Liver (tissue), 9 donors: ENCODE data around the gene DNAJB6. TPM values are rescaled to one million over a fixed set of nuclear protein-coding genes. Genes with fewer than 3 reads are reported as not detected.

Experiments used
- DNase-seq: peaks from one replicate; pipeline ENCODE4 v3.0.0-alpha.2; 2017; ENCODE audit warnings: low spot score
- H3K27ac ChIP-seq, 2 donors: one replicate each; pipeline ENCODE4 v1.7.0; 2013; ENCODE audit warnings: inconsistent platforms in 2 of 2, low read length in 2 of 2, control low read depth in 1 of 2, low read depth in 1 of 2, mild to moderate bottlenecking in 1 of 2
- H3K27me3 ChIP-seq, 4 donors: one replicate each; pipeline versions ENCODE4 v1.6.1 to v1.7.0; 2013; ENCODE audit warnings: low read length in 3 of 4, inconsistent platforms in 1 of 4, mild to moderate bottlenecking in 1 of 4, moderate library complexity in 1 of 4; ENCODE audit not compliant: control insufficient read depth in 4 of 4, insufficient read depth in 4 of 4
- H3K36me3 ChIP-seq, 4 donors: one replicate each; pipeline versions ENCODE4 v1.6.1 to v1.7.0; 2013; ENCODE audit warnings: low read length in 3 of 4, mild to moderate bottlenecking in 3 of 4, low read depth in 1 of 4, moderate library complexity in 1 of 4; ENCODE audit not compliant: control insufficient read depth in 4 of 4, insufficient read depth in 3 of 4
- H3K4me1 ChIP-seq, 4 donors: one replicate each; pipeline versions ENCODE4 v1.6.1 to v1.7.0; 2013; ENCODE audit warnings: low read length in 3 of 4, mild to moderate bottlenecking in 3 of 4, moderate library complexity in 1 of 4; ENCODE audit not compliant: control insufficient read depth in 4 of 4, insufficient read depth in 4 of 4
- H3K4me3 ChIP-seq, 3 donors: one replicate each; pipeline versions ENCODE4 v1.6.1 to v1.7.0; 2013; ENCODE audit warnings: low read length in 3 of 3, control low read depth in 1 of 3, low read depth in 1 of 3, mild to moderate bottlenecking in 1 of 3
- H3K9ac ChIP-seq, 2 donors: one replicate each; pipeline ENCODE4 v1.7.0; 2013; ENCODE audit warnings: low read length in 2 of 2, mild to moderate bottlenecking in 2 of 2, moderate library complexity in 2 of 2, control low read depth in 1 of 2, low read depth in 1 of 2
- H3K9me3 ChIP-seq, 4 donors: one replicate each; pipeline versions ENCODE4 v1.6.1 to v1.7.0; 2013; ENCODE audit warnings: low read length in 3 of 4; ENCODE audit not compliant: control insufficient read depth in 4 of 4
- ATF3 ChIP-seq: IDR thresholded peaks from 2 replicates; pipeline ENCODE4 v1.6.1; 2016; ENCODE audit warnings: antibody characterized with exemption
- CTCF ChIP-seq: fragments of 150-350 bp; IDR thresholded peaks from 2 replicates; pipeline ENCODE4 v1.5.1; 2017; ENCODE audit warnings: improper control_type of control experiment, low read depth, low read length; ENCODE audit not compliant: missing input control
- EGR1 ChIP-seq, 2 donors: IDR thresholded peaks; 2 replicates each; pipeline ENCODE4 v1.6.1; 2016 to 2018; ENCODE audit warnings: antibody characterized with exemption in 2 of 2, low read depth in 2 of 2
- FOXA1 ChIP-seq: IDR thresholded peaks from 2 replicates; pipeline ENCODE4 v1.6.1; 2016; ENCODE audit warnings: antibody characterized with exemption
- FOXA2 ChIP-seq: IDR thresholded peaks from 2 replicates; pipeline ENCODE4 v1.6.1; 2016; ENCODE audit warnings: antibody characterized with exemption
- GABPA ChIP-seq, 2 donors: IDR thresholded peaks in 1 of 2; conservative IDR thresholded peaks in 1 of 2; 2 replicates each; pipeline ENCODE4 v1.6.1; 2016; ENCODE audit warnings: antibody characterized with exemption in 2 of 2, mild to moderate bottlenecking in 1 of 2, moderate library complexity in 1 of 2
- HNF4A ChIP-seq, 2 donors: conservative IDR thresholded peaks; 2 replicates each; pipeline ENCODE4 v1.6.1; 2016; ENCODE audit warnings: antibody characterized with exemption in 2 of 2, mild to moderate bottlenecking in 2 of 2
- HNF4G ChIP-seq: IDR thresholded peaks from 2 replicates; pipeline ENCODE4 v1.6.1; 2016; ENCODE audit warnings: antibody characterized with exemption
- JUND ChIP-seq, 2 donors: IDR thresholded peaks; 2 replicates each; pipeline ENCODE4 v1.6.1; 2016; ENCODE audit warnings: antibody characterized with exemption in 2 of 2
- NR2F2 ChIP-seq: IDR thresholded peaks from 2 replicates; pipeline ENCODE4 v1.6.1; 2016; ENCODE audit warnings: antibody characterized with exemption
- RAD21 ChIP-seq, 2 donors: IDR thresholded peaks; 2 replicates each; pipeline ENCODE4 v1.6.1; 2016; ENCODE audit warnings: antibody characterized with exemption in 2 of 2, mild to moderate bottlenecking in 2 of 2
- RXRA ChIP-seq, 2 donors: IDR thresholded peaks; 2 replicates each; pipeline ENCODE4 v1.6.1; 2017 to 2018; ENCODE audit warnings: antibody characterized with exemption in 2 of 2, mild to moderate bottlenecking in 1 of 2
- SP1 ChIP-seq: IDR thresholded peaks from 2 replicates; pipeline ENCODE4 v1.6.1; 2018; ENCODE audit warnings: antibody characterized with exemption, mild to moderate bottlenecking
- TAF1 ChIP-seq: conservative IDR thresholded peaks from 2 replicates; pipeline ENCODE4 v1.6.1; 2016; ENCODE audit warnings: antibody characterized with exemption, mild to moderate bottlenecking
- YY1 ChIP-seq: IDR thresholded peaks from 2 replicates; pipeline ENCODE4 v1.6.1; 2016; ENCODE audit warnings: antibody characterized with exemption, mild to moderate bottlenecking
- ZBTB33 ChIP-seq: IDR thresholded peaks from 2 replicates; pipeline ENCODE4 v1.6.1; 2016; ENCODE audit warnings: antibody characterized with exemption
- WGBS: extraction: QIAGEN DNeasy Blood & Tissue Kit; methylation state at CpG from one replicate; pipeline ENCODE4 v1.1.7; 2013; 5-methylcytosine and 5-hydroxymethylcytosine counted together
- polyA plus RNA-seq, 2 donors: library from polyadenylated mRNA; stranded (reverse) in 1 of 2; unstranded in 1 of 2; fragments of 200-250 nt in 1 of 2; fragments of >200 nt in 1 of 2; fragmentation: Nextera tagmentation in 1 of 2; extraction: Ambion mirVana in 1 of 2; gene quantifications; one replicate each; pipeline versions ENCODE4 v1.2.1 to v1.2.3, GENCODE V29; 2013 to 2015
- total RNA-seq, 2 donors: library from RNA; depleted of rRNA; stranded (reverse); fragments of >200 nt; gene quantifications; one replicate each; pipeline ENCODE4 v1.2.3, GENCODE V29; 2014
- TF ChIP-seq, protein P1 (sequence below): IDR thresholded peaks from 2 replicates; pipeline ENCODE4 v1.6.1; 2016; ENCODE audit warnings: antibody characterized with exemption
- TF ChIP-seq, protein P2 (sequence below): IDR thresholded peaks from 2 replicates; pipeline ENCODE4 v1.6.1; 2016; ENCODE audit warnings: antibody characterized with exemption, mild to moderate bottlenecking
- donor health status: healthy.
- donor health status: healthy.
- donor health status: healthy.
- donor health status: healthy.
- donor health status: healthy.

DNAJB6 gene
- total and polyA plus RNA-seq, 4 donors: 26.5 to 46.6 (median 42.4) TPM

DNA sequence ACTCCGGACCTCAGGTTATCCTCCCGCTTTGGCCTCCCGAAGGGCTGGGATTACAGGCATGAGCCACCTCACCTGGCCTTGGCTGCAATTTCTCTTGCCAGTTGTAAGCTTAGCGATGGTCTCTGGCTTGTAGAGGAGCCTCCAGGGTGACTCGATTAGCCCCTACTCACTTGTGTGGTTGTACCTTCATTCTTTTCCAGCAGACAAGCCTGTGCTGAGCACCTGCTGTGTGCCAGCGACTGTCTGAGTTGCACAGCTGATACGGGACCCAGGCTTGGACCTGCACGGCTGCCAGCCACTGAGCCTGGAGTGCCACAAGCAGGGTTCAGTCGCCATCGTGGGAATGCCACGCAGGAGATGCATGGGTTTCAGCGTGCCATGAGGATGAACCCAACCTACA, 42.0 kb upstream of the DNAJB6 start:
- Histone ChIP-seq H3K9me3 (no peaks in the 10 kb centered on the region), H3K9ac (no peak overlapping the region), H3K4me3 (no peak overlapping the region), H3K36me3 (no peaks in the 10 kb centered on the region), H3K27ac (no peak overlapping the region), H3K27me3 (no peaks in the 10 kb centered on the region), H3K4me1 (no peaks in the 10 kb centered on the region)
- no peak for TF ChIP-seq ATF3
- no peak for DNase-seq
- 91% methylated on average over 12 of the region's 12 CpGs for WGBS

- DNase-seq: no peak
- Histone ChIP-seq H3K4me1 (no peaks in the 10 kb centered on the region), H3K36me3 (no peaks in the 10 kb centered on the region), H3K27me3 (no peaks in the 10 kb centered on the region), H3K4me3 (no peak overlapping the region), H3K9me3 (no peaks in the 10 kb centered on the region), H3K9ac (no peak overlapping the region), H3K27ac (no peak overlapping the region)
- WGBS: 92% methylated on average over 12 of the region's 12 CpGs
- TF ChIP-seq, protein P1, sequence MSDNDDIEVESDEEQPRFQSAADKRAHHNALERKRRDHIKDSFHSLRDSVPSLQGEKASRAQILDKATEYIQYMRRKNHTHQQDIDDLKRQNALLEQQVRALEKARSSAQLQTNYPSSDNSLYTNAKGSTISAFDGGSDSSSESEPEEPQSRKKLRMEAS: no peak
- TF ChIP-seq GABPA (IDR thresholded peaks at IDR 0.05 in 1 of 2, conservative IDR thresholded peaks at IDR 0.05 in 1 of 2) (no peak), ATF3 (no peak), EGR1 (IDR thresholded peaks at IDR 0.05; ENCODE audit: low read depth in 2 of 2) (no peak), JUND (IDR thresholded peaks at IDR 0.05) (no peak), HNF4G (no peak), FOXA2 (no peak), FOXA1 (no peak), HNF4A (conservative IDR thresholded peaks at IDR 0.05) (no peak), SP1 (no peak), YY1 (no peak), TAF1 (no peak), NR2F2 (no peak), ZBTB33 (no peak), RXRA (IDR thresholded peaks at IDR 0.05) (no peak), CTCF (no peak), RAD21 (IDR thresholded peaks at IDR 0.05) (no peak)
- TF ChIP-seq, protein P2, sequence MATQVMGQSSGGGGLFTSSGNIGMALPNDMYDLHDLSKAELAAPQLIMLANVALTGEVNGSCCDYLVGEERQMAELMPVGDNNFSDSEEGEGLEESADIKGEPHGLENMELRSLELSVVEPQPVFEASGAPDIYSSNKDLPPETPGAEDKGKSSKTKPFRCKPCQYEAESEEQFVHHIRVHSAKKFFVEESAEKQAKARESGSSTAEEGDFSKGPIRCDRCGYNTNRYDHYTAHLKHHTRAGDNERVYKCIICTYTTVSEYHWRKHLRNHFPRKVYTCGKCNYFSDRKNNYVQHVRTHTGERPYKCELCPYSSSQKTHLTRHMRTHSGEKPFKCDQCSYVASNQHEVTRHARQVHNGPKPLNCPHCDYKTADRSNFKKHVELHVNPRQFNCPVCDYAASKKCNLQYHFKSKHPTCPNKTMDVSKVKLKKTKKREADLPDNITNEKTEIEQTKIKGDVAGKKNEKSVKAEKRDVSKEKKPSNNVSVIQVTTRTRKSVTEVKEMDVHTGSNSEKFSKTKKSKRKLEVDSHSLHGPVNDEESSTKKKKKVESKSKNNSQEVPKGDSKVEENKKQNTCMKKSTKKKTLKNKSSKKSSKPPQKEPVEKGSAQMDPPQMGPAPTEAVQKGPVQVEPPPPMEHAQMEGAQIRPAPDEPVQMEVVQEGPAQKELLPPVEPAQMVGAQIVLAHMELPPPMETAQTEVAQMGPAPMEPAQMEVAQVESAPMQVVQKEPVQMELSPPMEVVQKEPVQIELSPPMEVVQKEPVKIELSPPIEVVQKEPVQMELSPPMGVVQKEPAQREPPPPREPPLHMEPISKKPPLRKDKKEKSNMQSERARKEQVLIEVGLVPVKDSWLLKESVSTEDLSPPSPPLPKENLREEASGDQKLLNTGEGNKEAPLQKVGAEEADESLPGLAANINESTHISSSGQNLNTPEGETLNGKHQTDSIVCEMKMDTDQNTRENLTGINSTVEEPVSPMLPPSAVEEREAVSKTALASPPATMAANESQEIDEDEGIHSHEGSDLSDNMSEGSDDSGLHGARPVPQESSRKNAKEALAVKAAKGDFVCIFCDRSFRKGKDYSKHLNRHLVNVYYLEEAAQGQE: no peak
Measured at GRCh38 chr7:157295338-157295737, 41.5 kb upstream of the DNAJB6 start.
